Smooth muscle cell (in vitro differentiated cells): Measurements from ENCODE around the gene PTCD2. TPM values are rescaled to one million over a fixed set of nuclear protein-coding genes. Genes with fewer than 3 reads are reported as not detected.
A peak's percentile ranks its signal among the peaks of the same experiment; 100 is the strongest.

Experiments used
- DNase-seq: peaks from one replicate; lab custom pipeline; 2025; ENCODE audit not compliant: unreplicated experiment; lab: John Stamatoyannopoulos, UW
- H2AFZ ChIP-seq: fragments of 200-600 bp; sonication (generic); 2 replicates; pipeline ENCODE4 v1.6.0; 2016; ENCODE audit warnings: antibody characterized with exemption, low read depth, mild to moderate bottlenecking
- H3F3A ChIP-seq: fragments of 200-600 bp; sonication (generic); 2 replicates; pipeline ENCODE4 v1.6.0; 2017; ENCODE audit warnings: antibody characterized with exemption, low read depth
- H3K27ac ChIP-seq: fragments of 200-600 bp; sonication (generic); 2 replicates; pipeline ENCODE4 v1.5.1; 2016; ENCODE audit warnings: low read depth, mild to moderate bottlenecking
- H3K27me3 ChIP-seq: fragments of 200-600 bp; sonication (generic); 2 replicates; pipeline ENCODE4 v1.6.1; 2016; ENCODE audit warnings: low read depth, mild to moderate bottlenecking
- H3K36me3 ChIP-seq: fragments of 200-600 bp; sonication (generic); 2 replicates; pipeline ENCODE4 v1.5.1; 2016; ENCODE audit warnings: low read depth
- H3K4me1 ChIP-seq: fragments of 200-600 bp; sonication (generic); 2 replicates; pipeline ENCODE4 v1.5.1; 2016; ENCODE audit warnings: low read depth
- H3K4me2 ChIP-seq: fragments of 200-600 bp; sonication (generic); 2 replicates; pipeline ENCODE4 v1.6.0; 2016; ENCODE audit warnings: mild to moderate bottlenecking
- H3K4me3 ChIP-seq: fragments of 200-600 bp; sonication (generic); 2 replicates; pipeline ENCODE4 v1.5.1; 2016; ENCODE audit warnings: mild to moderate bottlenecking
- H3K79me2 ChIP-seq: fragments of 200-600 bp; sonication (generic); 2 replicates; pipeline ENCODE4 v1.6.0; 2016; ENCODE audit warnings: low read depth, mild to moderate bottlenecking
- H3K9ac ChIP-seq: fragments of 200-600 bp; sonication (generic); 2 replicates; pipeline ENCODE4 v1.6.0; 2016; ENCODE audit warnings: low read depth
- H3K9me3 ChIP-seq: fragments of 200-600 bp; sonication (generic); replicated peaks from 2 replicates; pipeline ENCODE4 v1.5.1; 2016; ENCODE audit warnings: low read depth
- H4K20me1 ChIP-seq: fragments of 200-600 bp; sonication (generic); 2 replicates; pipeline ENCODE4 v1.6.0; 2016; ENCODE audit warnings: low read depth
- WGBS: methylation state at CpG from one replicate; pipeline ENCODE4 v1.1.7; 2016; ENCODE audit warnings: low lambda C conversion rate; 5-methylcytosine and 5-hydroxymethylcytosine counted together
- polyA plus RNA-seq: library from polyadenylated mRNA; unstranded; fragments of >200 nt; fragmentation: Nextera tagmentation; extraction: Ambion mirVana; gene quantifications from 2 replicates; pipeline ENCODE4 v1.2.1, GENCODE V29; 2016
- total RNA-seq: library from RNA; depleted of rRNA; stranded (reverse); fragments of >200 nt; gene quantifications from 2 replicates; pipeline ENCODE4 v1.2.3, GENCODE V29; 2014
- TF ChIP-seq, protein P1 (sequence below): fragments of 200-600 bp; sonication (generic); IDR thresholded peaks from 2 replicates; pipeline ENCODE4 v1.5.1; 2017; ENCODE audit warnings: borderline replicate concordance, mild to moderate bottlenecking, antibody characterized with exemption; ENCODE audit not compliant: insufficient read depth, poor library complexity, severe bottlenecking

Gene PTCD2
- total and polyA plus RNA-seq, 2 experiments from 2014 or later, result 6.3 to 8.5 TPM

- Histone ChIP-seq H4K20me1 (no peaks in the 10 kb centered on the region), H3K9ac (no peak overlapping the region)
- DNase-seq, result no peak
Measured at GRCh38 chr5:72393052-72393451, 72.9 kb downstream of the PTCD2 start.

DNA sequence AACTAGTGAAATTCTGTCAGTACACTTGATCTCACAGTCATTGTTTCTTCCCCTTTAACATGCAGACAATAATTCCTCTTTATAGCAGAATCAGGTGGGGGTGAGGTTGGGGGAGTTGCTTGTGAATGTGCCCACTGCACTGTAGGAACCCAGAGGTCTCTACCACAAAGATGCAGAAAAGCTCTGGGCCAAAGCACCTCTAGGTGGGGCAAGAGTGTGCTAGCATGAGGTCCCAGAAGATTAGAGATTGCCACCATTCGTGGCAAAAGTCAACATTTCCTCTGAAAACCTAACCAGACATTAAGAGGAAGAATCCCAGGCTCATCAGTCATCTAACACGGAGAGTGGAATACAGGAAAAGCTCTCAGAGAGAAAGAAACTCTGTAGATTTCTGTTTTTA is 74.5 kb downstream of the PTCD2 start:
- Histone ChIP-seq H3K4me1 (no peaks in the 10 kb centered on the region), H3K4me3 (no peak overlapping the region), H3K4me2 (no peak overlapping the region), H3K9ac (no peak overlapping the region), H3K36me3 (no peaks in the 10 kb centered on the region), H3K27ac (no peak overlapping the region), H3F3A (no peaks in the 10 kb centered on the region), H3K79me2 (no peaks in the 10 kb centered on the region), H3K27me3 (no peaks in the 10 kb centered on the region), H2AFZ (no peak overlapping the region), H4K20me1 (no peaks in the 10 kb centered on the region), H3K9me3 (no peaks in the 10 kb centered on the region)
- WGBS, result 46% methylated on average over 2 of the region's 2 CpGs
- TF ChIP-seq, protein P1, sequence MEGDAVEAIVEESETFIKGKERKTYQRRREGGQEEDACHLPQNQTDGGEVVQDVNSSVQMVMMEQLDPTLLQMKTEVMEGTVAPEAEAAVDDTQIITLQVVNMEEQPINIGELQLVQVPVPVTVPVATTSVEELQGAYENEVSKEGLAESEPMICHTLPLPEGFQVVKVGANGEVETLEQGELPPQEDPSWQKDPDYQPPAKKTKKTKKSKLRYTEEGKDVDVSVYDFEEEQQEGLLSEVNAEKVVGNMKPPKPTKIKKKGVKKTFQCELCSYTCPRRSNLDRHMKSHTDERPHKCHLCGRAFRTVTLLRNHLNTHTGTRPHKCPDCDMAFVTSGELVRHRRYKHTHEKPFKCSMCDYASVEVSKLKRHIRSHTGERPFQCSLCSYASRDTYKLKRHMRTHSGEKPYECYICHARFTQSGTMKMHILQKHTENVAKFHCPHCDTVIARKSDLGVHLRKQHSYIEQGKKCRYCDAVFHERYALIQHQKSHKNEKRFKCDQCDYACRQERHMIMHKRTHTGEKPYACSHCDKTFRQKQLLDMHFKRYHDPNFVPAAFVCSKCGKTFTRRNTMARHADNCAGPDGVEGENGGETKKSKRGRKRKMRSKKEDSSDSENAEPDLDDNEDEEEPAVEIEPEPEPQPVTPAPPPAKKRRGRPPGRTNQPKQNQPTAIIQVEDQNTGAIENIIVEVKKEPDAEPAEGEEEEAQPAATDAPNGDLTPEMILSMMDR, result peak; percentile 16
- no peak for DNase-seq

More at GRCh38 chr5:72393052-72393451, 72.9 kb downstream of the PTCD2 start:
- H2AFZ ChIP-seq, result no peak overlapping the region
- H3K79me2 ChIP-seq, result no peaks in the 10 kb centered on the region
- no peak overlapping the region for H3K4me3 ChIP-seq
- no peak overlapping the region for H3K27ac ChIP-seq
- H3K27me3 ChIP-seq, result no peaks in the 10 kb centered on the region
- H3K4me2 ChIP-seq, result no peak overlapping the region
- no peaks in the 10 kb centered on the region for H3K36me3 ChIP-seq
- no peaks in the 10 kb centered on the region for H3F3A ChIP-seq
- no peaks in the 10 kb centered on the region for H3K9me3 ChIP-seq
- TF ChIP-seq, protein P1, result no peak
- no peaks in the 10 kb centered on the region for H3K4me1 ChIP-seq

GRCh38 chr5:72397836-72398235 is 77.7 kb downstream of the PTCD2 start:
- no peak overlapping the region for H3K4me2 ChIP-seq
- H3K9me3 ChIP-seq, result peaks cover 6% of the 10 kb centered on the region
- no peaks in the 10 kb centered on the region for H3K79me2 ChIP-seq
- no peaks in the 10 kb centered on the region for H3K27me3 ChIP-seq
- no peaks in the 10 kb centered on the region for H3K4me1 ChIP-seq
- no peaks in the 10 kb centered on the region for H3K36me3 ChIP-seq
- no peak overlapping the region for H3K27ac ChIP-seq
- WGBS, result 72% methylated on average over 6 of the region's 6 CpGs
- no peak overlapping the region for H3K4me3 ChIP-seq
- no peak overlapping the region for H2AFZ ChIP-seq
- TF ChIP-seq, protein P1, result no peak
- H3K9ac ChIP-seq, result no peak overlapping the region
- H3F3A ChIP-seq, result no peaks in the 10 kb centered on the region
- DNase-seq, result no peak
- no peaks in the 10 kb centered on the region for H4K20me1 ChIP-seq

DNA sequence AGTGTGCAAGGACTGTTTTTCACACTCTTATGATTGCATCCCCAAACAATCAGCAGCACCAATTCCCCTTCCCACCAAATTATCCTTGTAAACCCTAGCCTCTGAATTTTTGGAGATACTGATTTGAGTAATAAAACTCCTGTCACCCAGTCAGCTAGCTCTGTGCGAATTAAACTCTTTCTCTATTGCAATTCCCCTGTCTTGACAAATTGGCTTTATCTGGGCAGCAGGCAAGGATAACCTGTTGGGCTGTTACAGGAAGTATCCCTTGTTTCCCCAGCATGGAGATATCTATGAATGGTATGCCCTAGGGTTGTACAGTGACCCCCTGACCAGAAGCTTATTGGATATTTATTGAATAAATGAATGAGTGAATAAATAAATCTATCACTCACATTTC is 80.8 kb downstream of the PTCD2 start:
- Histone ChIP-seq H3K36me3 (no peaks in the 10 kb centered on the region), H2AFZ (no peak overlapping the region), H3K4me1 (no peaks in the 10 kb centered on the region), H3F3A (no peaks in the 10 kb centered on the region), H3K27ac (no peak overlapping the region), H3K79me2 (no peaks in the 10 kb centered on the region), H3K9me3 (peaks cover 6% of the 10 kb centered on the region), H4K20me1 (no peaks in the 10 kb centered on the region), H3K9ac (no peak overlapping the region), H3K27me3 (no peaks in the 10 kb centered on the region), H3K4me2 (no peak overlapping the region), H3K4me3 (no peak overlapping the region)
- TF ChIP-seq, protein P1, result no peak
- no peak for DNase-seq
- 97% methylated on average over 1 of the region's 1 CpG for WGBS
